Kidney glomerular epithelial cell (primary cell): ENCODE results near the gene NFATC4.

Experiments used
- DNase-seq: peaks from one replicate; lab custom pipeline; 2025; lab: John Stamatoyannopoulos, UW

NFATC4 gene

DNA sequence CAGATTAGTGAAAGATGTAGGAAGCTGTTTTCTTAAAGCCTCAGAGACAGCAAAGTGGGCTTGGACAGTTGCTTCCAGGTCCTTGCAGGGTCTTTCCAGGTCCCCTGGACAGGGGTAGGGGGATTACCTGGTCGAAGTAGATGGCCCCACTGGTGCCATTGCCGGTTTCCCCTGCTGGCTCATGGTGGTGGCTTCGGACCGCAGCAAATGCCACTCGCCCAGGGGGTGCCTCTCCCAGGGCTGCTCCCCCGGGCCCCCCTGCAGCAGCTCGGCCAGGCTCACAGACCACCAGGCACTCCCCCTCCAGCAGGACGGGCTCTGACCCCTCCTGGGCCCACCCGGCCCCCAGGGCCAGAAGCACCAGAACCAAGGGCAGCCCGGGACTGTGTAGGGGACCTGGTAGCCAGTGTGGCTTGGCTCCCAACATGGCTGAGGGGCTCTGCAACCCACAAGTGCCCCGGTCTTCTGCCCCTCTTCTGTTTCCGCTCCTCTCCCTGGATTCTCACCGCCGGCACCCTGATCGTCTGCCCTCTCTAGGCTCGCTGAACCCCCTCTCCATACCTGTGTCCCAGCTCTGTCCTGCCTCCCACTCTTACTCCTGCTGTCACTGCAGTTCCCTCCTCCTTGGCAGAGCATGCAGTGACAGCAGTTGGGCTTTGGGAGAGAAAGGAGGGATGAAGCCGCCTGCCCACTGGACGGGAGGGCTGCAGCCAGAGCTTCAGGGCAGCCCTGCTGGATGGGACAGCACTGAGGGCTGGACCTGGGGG is 60.8 kb downstream of the NFATC4 start:
- no peak for DNase-seq
